ENCODE measurements around the gene ASB9. TPM values are rescaled to one million over a fixed set of nuclear protein-coding genes. Genes with fewer than 3 reads are reported as not detected.

The ASB9 gene
- polyA plus RNA-seq, 2 of the 4 experiments (the other 2 are of a cell fraction) = 24.7 to 40.8 TPM

DNA sequence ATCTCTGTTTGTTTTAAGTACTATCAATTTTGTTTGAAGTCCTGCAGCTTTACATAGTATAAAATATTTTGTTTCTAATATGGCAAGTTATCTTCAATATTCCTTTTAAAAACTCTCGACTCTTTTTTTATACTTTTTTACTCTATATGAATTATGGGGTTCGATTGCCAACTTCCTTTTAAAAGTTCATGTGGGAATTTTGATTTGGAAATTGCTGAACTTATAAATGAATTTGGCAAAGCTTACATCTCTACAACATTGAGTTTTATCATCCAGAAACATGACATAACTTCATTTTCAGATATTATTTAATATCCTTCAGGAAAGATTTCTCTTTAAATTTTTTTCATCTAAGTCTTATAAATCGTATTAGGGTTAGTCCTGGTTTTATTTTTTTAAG lies 60.8 kb downstream of the ASB9 start:
- TF ChIP-seq CTCF (IDR thresholded peaks at IDR 0.05) = no peak
- no peak for TF ChIP-seq HOXA7 (CRISPR knock-in tag; IDR thresholded peaks at IDR 0.05)
- no peak for TF ChIP-seq CHD4 (IDR thresholded peaks at IDR 0.05; ENCODE audit: borderline replicate concordance)
- no peak for TF ChIP-seq PHF8 (IDR thresholded peaks at IDR 0.05; ENCODE audit: borderline replicate concordance, low read depth)
- no peak for TF ChIP-seq RCOR1 (IDR thresholded peaks at IDR 0.05; ENCODE audit: low read depth, low read length)
- no peak for TF ChIP-seq TFCP2L1 (CRISPR knock-in tag; IDR thresholded peaks at IDR 0.05)
- no peak for TF ChIP-seq GATA3 (IDR thresholded peaks at IDR 0.05; ENCODE audit: borderline replicate concordance)
- no peak overlapping the region for H3K27ac ChIP-seq
- 61% methylated on average over 3 of the region's 3 CpGs for WGBS (ENCODE audit: missing lambda C conversion rate)
- no peaks in the 10 kb centered on the region for H3K4me1 ChIP-seq
- CTCF ChIA-PET = no interaction called here
- H3K9me3 ChIP-seq = no peaks in the 10 kb centered on the region
- POLR2A ChIA-PET = no interaction called here
- ATAC-seq (no peak), DNase-seq (ENCODE audit: low read depth in 1 of 2, low spot score in 1 of 2) (no peak), FAIRE-seq (peak; percentile 39)
- no peak overlapping the region for H3K4me3 ChIP-seq
- no peak overlapping the region for H3K4me2 ChIP-seq

- FAIRE-seq (peak; percentile 89), ATAC-seq (no peak)
Measured at GRCh38 chrX:15207994-15208393, 61.9 kb downstream of the ASB9 start.

DNA sequence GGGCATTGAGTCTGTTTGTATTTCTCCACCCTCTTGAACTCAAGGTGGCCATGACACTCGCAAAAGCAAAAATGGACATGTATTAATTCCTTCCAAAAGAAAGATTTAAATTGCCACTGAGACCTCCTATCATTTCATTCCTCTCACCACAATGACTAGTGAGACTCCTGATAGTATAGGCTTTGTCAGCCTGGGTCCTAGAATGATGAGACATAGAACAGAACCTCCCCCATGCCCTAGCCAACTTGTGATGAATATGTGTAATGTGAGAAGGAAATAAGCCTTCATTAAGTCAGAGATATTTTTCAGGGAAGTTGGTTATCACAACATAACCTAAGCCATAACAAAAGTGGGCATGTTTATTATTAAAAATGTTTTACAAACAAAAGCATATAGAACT lies 62.5 kb downstream of the ASB9 start:
- 41% methylated on average over 1 of the region's 1 CpG for WGBS (ENCODE audit: missing lambda C conversion rate)
- Histone ChIP-seq H3K4me1 (no peaks in the 10 kb centered on the region), H3K27ac (no peak overlapping the region), H3K9me3 (no peaks in the 10 kb centered on the region), H3K4me3 (no peak overlapping the region), H3K4me2 (no peak overlapping the region)
- DNase-seq (ENCODE audit: low read depth in 1 of 2, low spot score in 1 of 2) (no peak), ATAC-seq (no peak), FAIRE-seq (peak; percentile 36)
- ChIA-PET CTCF (no interaction called here), POLR2A (no interaction called here)
- TF ChIP-seq FOSB (CRISPR knock-in tag; IDR thresholded peaks at IDR 0.05) = no peak

More at GRCh38 chrX:15207994-15208393, 61.9 kb downstream of the ASB9 start:
- Histone ChIP-seq H3K9me3 (no peaks in the 10 kb centered on the region), H3K4me1 (no peaks in the 10 kb centered on the region), H3K27ac (no peak overlapping the region), H3K4me3 (no peak overlapping the region), H3K4me2 (no peak overlapping the region)
- CTCF ChIA-PET = no interaction called here
- WGBS (ENCODE audit: missing lambda C conversion rate) = 65% methylated on average over 3 of the region's 3 CpGs
- DNase-seq (ENCODE audit: low read depth in 1 of 2, low spot score in 1 of 2) = no peak
- TF ChIP-seq RCOR1 (IDR thresholded peaks at IDR 0.05; ENCODE audit: low read depth, low read length) (no peak), TP53 (CRISPR knock-in tag; IDR thresholded peaks at IDR 0.05) (no peak), NR3C1 (IDR thresholded peaks at IDR 0.05) (no peak), GATA3 (IDR thresholded peaks at IDR 0.05; ENCODE audit: borderline replicate concordance) (no peak), RAD21 (conservative IDR thresholded peaks at IDR 0.05 in 1 of 2, IDR thresholded peaks at IDR 0.05 in 1 of 2) (no peak), SREBF2 (IDR thresholded peaks at IDR 0.05) (no peak), POLR2A (IDR thresholded peaks at IDR 0.05; ENCODE audit: low read length) (no peak), TFCP2L1 (CRISPR knock-in tag; IDR thresholded peaks at IDR 0.05) (no peak), EHF (CRISPR knock-in tag; IDR thresholded peaks at IDR 0.05) (no peak), KDM5A (IDR thresholded peaks at IDR 0.05) (no peak)
- TF ChIP-seq, protein P1, sequence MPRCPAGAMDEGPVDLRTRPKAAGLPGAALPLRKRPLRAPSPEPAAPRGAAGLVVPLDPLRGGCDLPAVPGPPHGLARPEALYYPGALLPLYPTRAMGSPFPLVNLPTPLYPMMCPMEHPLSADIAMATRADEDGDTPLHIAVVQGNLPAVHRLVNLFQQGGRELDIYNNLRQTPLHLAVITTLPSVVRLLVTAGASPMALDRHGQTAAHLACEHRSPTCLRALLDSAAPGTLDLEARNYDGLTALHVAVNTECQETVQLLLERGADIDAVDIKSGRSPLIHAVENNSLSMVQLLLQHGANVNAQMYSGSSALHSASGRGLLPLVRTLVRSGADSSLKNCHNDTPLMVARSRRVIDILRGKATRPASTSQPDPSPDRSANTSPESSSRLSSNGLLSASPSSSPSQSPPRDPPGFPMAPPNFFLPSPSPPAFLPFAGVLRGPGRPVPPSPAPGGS (IDR thresholded peaks at IDR 0.05) = no peak
- POLR2A ChIA-PET = no interaction called here

- Histone ChIP-seq H3K9me3 (no peaks in the 10 kb centered on the region), H3K27ac (no peak overlapping the region), H3K4me2 (no peak overlapping the region), H3K4me3 (no peak overlapping the region), H3K4me1 (no peaks in the 10 kb centered on the region)
- ATAC-seq (no peak), FAIRE-seq (no peak), DNase-seq (ENCODE audit: low read depth in 1 of 2, low spot score in 1 of 2) (no peak)
- WGBS (ENCODE audit: missing lambda C conversion rate) = 62% methylated on average over 1 of the region's 1 CpG
- TF ChIP-seq TP53 (CRISPR knock-in tag; IDR thresholded peaks at IDR 0.05) (no peak), RNF2 (IDR thresholded peaks at IDR 0.05; ENCODE audit: borderline replicate concordance, low read depth) (no peak), EHMT2 (IDR thresholded peaks at IDR 0.05; ENCODE audit: low read depth) (no peak), HOXB5 (CRISPR knock-in tag; IDR thresholded peaks at IDR 0.05) (no peak), JUN (IDR thresholded peaks at IDR 0.05) (no peak), E2F6 (IDR thresholded peaks at IDR 0.05; ENCODE audit: borderline replicate concordance, low read depth) (no peak), NR3C1 (IDR thresholded peaks at IDR 0.05) (no peak), HOXB13 (CRISPR knock-in tag; IDR thresholded peaks at IDR 0.05; ENCODE audit: low read depth) (no peak), ELK1 (IDR thresholded peaks at IDR 0.05; ENCODE audit: low read depth, low read length) (no peak), CBX8 (IDR thresholded peaks at IDR 0.05) (no peak), SMC3 (IDR thresholded peaks at IDR 0.05) (no peak), CHD4 (IDR thresholded peaks at IDR 0.05; ENCODE audit: borderline replicate concordance) (no peak), MAX (IDR thresholded peaks at IDR 0.05) (no peak), HDAC2 (IDR thresholded peaks at IDR 0.05) (no peak), FOSB (CRISPR knock-in tag; IDR thresholded peaks at IDR 0.05) (no peak), ZSCAN20 (CRISPR knock-in tag; IDR thresholded peaks at IDR 0.05) (no peak)
- ChIA-PET CTCF (no interaction called here), POLR2A (no interaction called here)
Measured at GRCh38 chrX:15206306-15206705, 63.6 kb downstream of the ASB9 start.
